Neural cell (in vitro differentiated cells): ENCODE results near the gene CALY. TPM values are rescaled to one million over a fixed set of nuclear protein-coding genes. Genes with fewer than 3 reads are reported as not detected.

Experiments
- H2AFZ ChIP-seq: fragments of 200-600, 300-800 bp; sonication (generic), shearing (Covaris generic); 2 replicates; pipeline ENCODE4 v1.6.0; 2014; ENCODE audit warnings: low read depth, mild to moderate bottlenecking, antibody characterized with exemption, low read length, moderate library complexity
- H3F3A ChIP-seq: fragments of 200-600 bp; shearing (Covaris generic); 2 replicates; pipeline ENCODE4 v1.6.1; 2016; ENCODE audit warnings: mild to moderate bottlenecking, moderate library complexity, mixed read lengths, antibody characterized with exemption, low read length; ENCODE audit not compliant: insufficient read depth, poor library complexity, severe bottlenecking
- H3K27ac ChIP-seq: fragments of 200-600, 300-800 bp; sonication (generic), shearing (Covaris generic); 2 replicates; pipeline ENCODE4 v1.5.1; 2014; ENCODE audit warnings: mild to moderate bottlenecking, low read length, moderate library complexity
- H3K27me3 ChIP-seq: fragments of 300-800, 200-600 bp; sonication (generic), shearing (Covaris generic); 2 replicates; pipeline ENCODE4 v1.6.0; 2014; ENCODE audit warnings: mild to moderate bottlenecking, low read depth, low read length, moderate library complexity; ENCODE audit not compliant: insufficient read depth
- H3K36me3 ChIP-seq: fragments of 300-800, 200-600 bp; sonication (generic), shearing (Covaris generic); 2 replicates; pipeline ENCODE4 v1.5.1; 2014; ENCODE audit warnings: mild to moderate bottlenecking, antibody characterized with exemption, low read length, moderate library complexity; ENCODE audit not compliant: insufficient read depth
- H3K4me2 ChIP-seq: fragments of 300-800, 200-600 bp; sonication (generic), shearing (Covaris generic); 2 replicates; pipeline ENCODE4 v1.6.0; 2014; ENCODE audit warnings: mild to moderate bottlenecking, low read length
- H3K4me3 ChIP-seq: fragments of 300-800, 200-600 bp; sonication (generic), shearing (Covaris generic); 2 replicates; pipeline ENCODE4 v1.5.1; 2014; ENCODE audit warnings: mild to moderate bottlenecking, low read length, moderate library complexity
- H3K79me2 ChIP-seq: fragments of 200-600 bp; shearing (Covaris generic); replicated peaks from 2 replicates; pipeline ENCODE4 v1.6.0; 2014; ENCODE audit warnings: mild to moderate bottlenecking, low read length, moderate library complexity; ENCODE audit not compliant: insufficient read depth
- H3K9ac ChIP-seq: fragments of 300-800, 200-600 bp; sonication (generic), shearing (Covaris generic); 2 replicates; pipeline ENCODE4 v1.6.1; 2016; ENCODE audit warnings: mild to moderate bottlenecking, low read length, mixed read lengths
- H3K9me2 ChIP-seq: fragments of 200-600 bp; shearing (Covaris generic); 2 replicates; pipeline ENCODE4 v1.6.1; 2016; ENCODE audit warnings: mild to moderate bottlenecking, low read length, mixed read lengths; ENCODE audit not compliant: insufficient read depth
- H3K9me3 ChIP-seq: fragments of 200-600, 300-800 bp; sonication (generic), shearing (Covaris generic); 2 replicates; pipeline ENCODE4 v1.6.1; 2016; ENCODE audit warnings: mild to moderate bottlenecking, mixed run types, low read length, moderate library complexity, mixed read lengths
- H4K20me1 ChIP-seq: fragments of 200-600 bp; shearing (Covaris generic); 2 replicates; pipeline ENCODE4 v1.6.1; 2016; ENCODE audit warnings: mild to moderate bottlenecking, mixed run types; ENCODE audit not compliant: insufficient read depth
- CTCF ChIP-seq: fragments of 450-650 bp; IDR thresholded peaks from 2 replicates; pipeline ENCODE4 v1.5.1; 2014; ENCODE audit warnings: antibody characterized with exemption, mild to moderate bottlenecking, moderate library complexity; ENCODE audit not compliant: poor library complexity, severe bottlenecking
- EP300 ChIP-seq: fragments of 450-650 bp; conservative IDR thresholded peaks from 2 replicates; pipeline ENCODE4 v1.6.1; 2014; ENCODE audit warnings: antibody characterized with exemption, mild to moderate bottlenecking, moderate library complexity; ENCODE audit not compliant: poor library complexity, severe bottlenecking
- EZH2 ChIP-seq: fragments of 200-600, 300-800 bp; shearing (Covaris generic), sonication (generic); IDR thresholded peaks from 2 replicates; pipeline ENCODE4 v1.6.1; 2014; ENCODE audit warnings: antibody characterized with exemption, low read length, borderline replicate concordance, mild to moderate bottlenecking; ENCODE audit not compliant: insufficient read depth, poor library complexity, severe bottlenecking
- MXI1 ChIP-seq: fragments of 450-650 bp; conservative IDR thresholded peaks from 2 replicates; pipeline ENCODE4 v1.6.1; 2014; ENCODE audit warnings: antibody characterized with exemption, mild to moderate bottlenecking; ENCODE audit not compliant: poor library complexity, severe bottlenecking
- POLR2AphosphoS5 ChIP-seq: IDR thresholded peaks from 2 replicates; pipeline ENCODE4 v1.6.1; 2012
- RAD21 ChIP-seq: fragments of 450-650 bp; conservative IDR thresholded peaks from 2 replicates; pipeline ENCODE4 v1.6.1; 2014; ENCODE audit warnings: antibody characterized with exemption, mild to moderate bottlenecking, moderate library complexity
- REST ChIP-seq: IDR thresholded peaks from 2 replicates; pipeline ENCODE4 v1.6.1; 2012; ENCODE audit warnings: borderline replicate concordance
- SMC3 ChIP-seq: fragments of 450-650 bp; conservative IDR thresholded peaks from 2 replicates; pipeline ENCODE4 v1.6.1; 2014; ENCODE audit warnings: antibody characterized with exemption, mild to moderate bottlenecking, moderate library complexity; ENCODE audit not compliant: poor library complexity
- TAF1 ChIP-seq: IDR thresholded peaks from 2 replicates; pipeline ENCODE4 v1.6.1; 2012; ENCODE audit warnings: low read depth
- polyA plus RNA-seq: library from polyadenylated mRNA; depleted of rRNA; stranded (reverse); fragments of >200 nt; gene quantifications from 2 replicates; pipeline ENCODE4 v1.2.3, GENCODE V29; 2014

Gene CALY
- polyA plus RNA-seq, 1 donor from 2014 or later: 3.7 TPM

GRCh38 chr10:133329491-133330202 lies 7.0 kb downstream of the CALY start:
- no peak overlapping the region for H3K4me2 ChIP-seq
- no peaks in the 10 kb centered on the region for H3K79me2 ChIP-seq
- no peak overlapping the region for H3K4me3 ChIP-seq
- no peak for TF ChIP-seq EZH2
- TF ChIP-seq TAF1: no peak
- peak; percentile 88 for TF ChIP-seq SMC3
- peak; percentile 84 for TF ChIP-seq RAD21
- no peak for TF ChIP-seq MXI1
- peak; percentile 93 for TF ChIP-seq CTCF
- H3K27me3 ChIP-seq: peaks cover 28% of the 10 kb centered on the region
- H4K20me1 ChIP-seq: no peaks in the 10 kb centered on the region
- no peaks in the 10 kb centered on the region for H3K36me3 ChIP-seq
- no peak overlapping the region for H3K27ac ChIP-seq
- H3K9ac ChIP-seq: peak overlapping the region; percentile 26
- H3K9me3 ChIP-seq: peaks cover 2% of the 10 kb centered on the region
- no peaks in the 10 kb centered on the region for H3F3A ChIP-seq
- H3K9me2 ChIP-seq: no peaks in the 10 kb centered on the region
- no peak overlapping the region for H2AFZ ChIP-seq

GRCh38 chr10:133328358-133329343 lies 8.0 kb downstream of the CALY start:
- H2AFZ ChIP-seq: no peak overlapping the region
- H3K36me3 ChIP-seq: no peaks in the 10 kb centered on the region
- H3K9me2 ChIP-seq: no peaks in the 10 kb centered on the region
- no peaks in the 10 kb centered on the region for H4K20me1 ChIP-seq
- TF ChIP-seq CTCF: no peak
- no peak for TF ChIP-seq MXI1
- no peak for TF ChIP-seq REST
- no peak for TF ChIP-seq EZH2
- no peak for TF ChIP-seq TAF1
- no peak for TF ChIP-seq SMC3
- TF ChIP-seq EP300: no peak
- TF ChIP-seq POLR2AphosphoS5: no peak
- no peak for TF ChIP-seq RAD21
- H3K9ac ChIP-seq: no peak overlapping the region
- no peaks in the 10 kb centered on the region for H3K9me3 ChIP-seq
- no peak overlapping the region for H3K4me2 ChIP-seq
- H3K4me3 ChIP-seq: no peak overlapping the region
- no peak overlapping the region for H3K27ac ChIP-seq
- no peaks in the 10 kb centered on the region for H3F3A ChIP-seq
- H3K27me3 ChIP-seq: peaks cover 25% of the 10 kb centered on the region
- no peaks in the 10 kb centered on the region for H3K79me2 ChIP-seq
